ENCODE results near the gene TRMT2A.
"Not testable (repeated sequence)": the region's sequence is repeated elsewhere in the genome, so short reads cannot be mapped to it uniquely, and the experiment has no call there.

DNA sequence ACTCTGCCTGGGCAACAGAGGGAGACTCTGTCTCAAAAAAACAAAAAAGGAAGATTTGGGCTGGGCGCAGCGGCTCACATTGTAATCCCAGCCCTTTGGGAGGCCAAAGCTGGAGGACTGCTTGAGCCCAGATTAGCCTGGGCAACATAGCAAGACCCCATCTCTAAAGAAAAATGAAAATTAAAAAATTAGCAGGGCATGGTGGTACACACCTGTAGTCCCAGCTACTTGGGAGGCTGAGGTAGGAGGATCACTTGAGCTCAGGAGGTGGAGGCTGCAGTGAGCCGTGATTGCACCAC lies 49.7 kb downstream of the TRMT2A start:
- not testable (repeated sequence) for TF ChIP-seq POLR2A (IDR thresholded peaks at IDR 0.05; ENCODE audit: low read depth, low read length); TAF1 (IDR thresholded peaks at IDR 0.05; ENCODE audit: low read depth, low read length); POLR2AphosphoS5 (IDR thresholded peaks at IDR 0.05; ENCODE audit: low read depth, low read length); SPI1 (IDR thresholded peaks at IDR 0.05; ENCODE audit: low read depth, low read length); PAX5 (IDR thresholded peaks at IDR 0.05; ENCODE audit: insufficient read depth, low read length, severe bottlenecking); POU2F2 (IDR thresholded peaks at IDR 0.05; ENCODE audit: low read depth, low read length)

All from GM12891 (cell line).